MCF 10A (cell line): ENCODE data around the gene NBDY. TPM values are rescaled to one million over a fixed set of nuclear protein-coding genes. Genes with fewer than 3 reads are reported as not detected.
"Not testable (repeated sequence)": the region's sequence is repeated elsewhere in the genome, so short reads cannot be mapped to it uniquely, and the experiment has no call there.

Experiments
- BruUV-seq: library from RNA; stranded (reverse); fragments of 400-500 nt; replicated peaks from 2 replicates; lab custom pipeline; 2021; lab: Mats Ljungman, UMichigan
- CTCF ChIA-PET: fragments of 300-600 bp; sonication (Branson Sonifier 250); formaldehyde crosslinking; extraction: SDS; loops from one replicate; lab custom pipeline; 2021; ENCODE audit warnings: antibody characterized with exemption, inconsistent platforms; lab: Yijun Ruan, JAX
- POLR2A ChIA-PET: fragments of 300-600, 350-650 bp; sonication (Branson Sonifier 250); formaldehyde crosslinking; extraction: SDS; loops from one replicate; lab custom pipeline; 2020; ENCODE audit warnings: antibody characterized with exemption, inconsistent platforms; lab: Yijun Ruan, JAX
- DNase-seq: peaks from one replicate; pipeline ENCODE4 v3.0.0-alpha.2; 2018; ENCODE audit not compliant: unreplicated experiment
- H3K27ac Mint-ChIP-seq: one replicate; pipeline ENCODE4 v1.8.0; 2022; ENCODE audit warnings: mild to moderate bottlenecking, low read depth, mixed read lengths; ENCODE audit not compliant: unreplicated experiment
- H3K27me3 Mint-ChIP-seq: one replicate; pipeline ENCODE4 v1.8.0; 2022; ENCODE audit warnings: mixed read lengths; ENCODE audit not compliant: insufficient read depth, unreplicated experiment
- H3K36me3 Mint-ChIP-seq: one replicate; pipeline ENCODE4 v1.8.0; 2022; ENCODE audit warnings: mild to moderate bottlenecking, moderate library complexity, mixed read lengths; ENCODE audit not compliant: insufficient read depth, unreplicated experiment
- H3K4me1 Mint-ChIP-seq: one replicate; pipeline ENCODE4 v1.8.0; 2022; ENCODE audit warnings: mixed read lengths; ENCODE audit not compliant: insufficient read depth, unreplicated experiment
- H3K4me3 Mint-ChIP-seq: one replicate; pipeline ENCODE4 v1.8.0; 2022; ENCODE audit warnings: mild to moderate bottlenecking, moderate library complexity, mixed read lengths; ENCODE audit not compliant: unreplicated experiment
- H3K9me3 Mint-ChIP-seq: one replicate; pipeline ENCODE4 v1.8.0; 2022; ENCODE audit warnings: mixed read lengths; ENCODE audit not compliant: unreplicated experiment
- CTCF ChIP-seq: fragments of 200-600 bp; IDR thresholded peaks from one replicate; pipeline ENCODE4 v1.8.0; 2022; ENCODE audit warnings: antibody characterized with exemption, mild to moderate bottlenecking; ENCODE audit not compliant: unreplicated experiment
- intact Hi-C: fragments of 100-400 bp; cut with micrococcal nuclease; formaldehyde crosslinking; loops from 2 replicates; pipeline ENCODE4 v1.14.1; 2022
- total RNA-seq: library from RNA; stranded (reverse); gene quantifications from 2 replicates; pipeline ENCODE4 v1.2.3, GENCODE V29; 2022

The NBDY gene
- total RNA-seq, 1 experiment from 2014 or later = 54.0 TPM

- TF ChIP-seq CTCF = no peak
- H3K9me3 Mint-ChIP-seq = no peaks in the 10 kb centered on the region
- CTCF ChIA-PET = no interaction called here
These were observed 28.3 kb downstream of the NBDY start for GRCh38 chrX:56757327-56757726.

DNA sequence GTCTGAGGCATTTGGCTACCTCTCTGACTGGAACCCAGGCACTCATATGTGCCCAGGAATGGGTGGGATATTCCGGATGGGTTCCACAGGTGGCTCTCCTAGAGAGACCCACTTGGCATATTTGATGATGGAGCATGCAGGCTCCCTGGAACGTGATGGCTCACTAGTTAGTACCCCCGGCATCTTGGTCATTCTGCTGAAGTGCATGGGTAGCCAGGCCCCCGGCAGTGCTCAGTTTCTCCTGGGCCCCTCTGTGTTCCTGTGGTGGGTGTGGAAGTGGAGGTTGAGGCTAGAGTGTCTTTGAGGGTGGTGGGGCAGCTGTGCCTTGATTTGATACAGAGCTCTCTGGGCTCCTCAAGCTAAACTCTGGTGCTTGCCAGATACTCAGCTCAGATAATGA, 29.4 kb downstream of the NBDY start:
- ChIA-PET CTCF (interaction anchor here (0.9 kb wide), 1 partner anchor 220 kb away, joined by 5 read pairs; no protein-coding TSS in a partner anchor), POLR2A (no interaction called here)
- Mint-ChIP-seq H3K4me1 (peaks cover 16% of the 10 kb centered on the region), H3K9me3 (no peaks in the 10 kb centered on the region), H3K27me3 (peaks cover 67% of the 10 kb centered on the region), H3K27ac (no peak overlapping the region), H3K4me3 (no peak overlapping the region), H3K36me3 (peaks cover 15% of the 10 kb centered on the region)
- DNase-seq = no peak
- TF ChIP-seq CTCF = no peak
- intact Hi-C loops = no loop called here
- BruUV-seq = no TSS peak

More at GRCh38 chrX:56757327-56757726, 28.3 kb downstream of the NBDY start:
- Mint-ChIP-seq H3K36me3 (peaks cover 8% of the 10 kb centered on the region), H3K27me3 (peaks cover 73% of the 10 kb centered on the region), H3K27ac (no peak overlapping the region), H3K4me1 (peaks cover 7% of the 10 kb centered on the region), H3K4me3 (no peak overlapping the region)
- no TSS peak for BruUV-seq
- intact Hi-C loops = no loop called here
- POLR2A ChIA-PET = no interaction called here
- DNase-seq = no peak

DNA sequence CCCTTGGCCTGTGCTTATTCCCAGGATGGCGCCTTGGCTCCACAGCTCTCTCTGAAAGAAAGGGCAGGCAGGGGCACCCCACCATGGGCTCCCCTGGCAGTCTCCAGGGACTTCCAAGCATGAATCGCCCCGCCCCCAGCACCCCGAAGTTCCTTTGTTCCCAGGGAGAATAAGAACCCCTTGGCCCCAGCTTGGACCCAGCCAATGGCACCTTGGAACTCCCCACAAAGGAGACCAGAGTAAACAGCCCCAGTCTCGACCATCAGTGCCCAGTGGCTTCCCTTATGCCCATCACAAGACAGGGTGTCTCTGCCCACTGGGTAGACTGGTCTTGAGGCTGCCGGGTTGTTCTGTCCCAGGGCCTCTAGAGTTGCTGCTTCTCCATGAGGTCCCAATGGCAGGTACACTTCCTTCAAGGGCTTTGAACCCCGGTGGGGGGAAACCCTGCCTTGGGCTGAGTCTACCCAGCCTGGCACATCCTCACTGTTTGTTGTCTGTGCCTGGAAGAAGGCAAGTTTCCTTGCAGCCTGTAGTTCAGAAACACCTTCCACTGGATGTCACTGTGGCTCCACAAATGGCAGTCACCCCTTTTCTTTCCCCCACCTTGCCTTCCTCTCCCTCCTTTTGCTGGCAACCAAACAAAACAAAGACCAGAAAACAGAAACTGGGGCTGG, 30.8 kb downstream of the NBDY start:
- H3K4me3 Mint-ChIP-seq = no peak overlapping the region
- peaks cover 15% of the 10 kb centered on the region for H3K36me3 Mint-ChIP-seq
- intact Hi-C loops = no loop called here

GRCh38 chrX:56760410-56761124, 31.5 kb downstream of the NBDY start:
- peaks cover 28% of the 10 kb centered on the region for H3K4me1 Mint-ChIP-seq
- BruUV-seq, POLR2A ChIA-PET, H3K4me3 Mint-ChIP-seq, H3K27ac Mint-ChIP-seq, H3K9me3 Mint-ChIP-seq, CTCF ChIA-PET, intact Hi-C loops, DNase-seq: not testable (repeated sequence)
- peaks cover 50% of the 10 kb centered on the region for H3K27me3 Mint-ChIP-seq
- peaks cover 15% of the 10 kb centered on the region for H3K36me3 Mint-ChIP-seq

More for the DNA sequence above, 30.8 kb downstream of the NBDY start:
- no peaks in the 10 kb centered on the region for H3K9me3 Mint-ChIP-seq
- no TSS peak for BruUV-seq
- POLR2A ChIA-PET = no interaction called here
- no peak overlapping the region for H3K27ac Mint-ChIP-seq
- H3K4me1 Mint-ChIP-seq = peaks cover 22% of the 10 kb centered on the region
- CTCF ChIA-PET = no interaction called here
- H3K27me3 Mint-ChIP-seq = peaks cover 53% of the 10 kb centered on the region
- TF ChIP-seq CTCF = no peak
- no peak for DNase-seq
